HL-60 (cell line): Measurements from ENCODE around the gene NFIX.

Experiments used
- CTCF ChIP-seq: IDR thresholded peaks from one replicate; pipeline ENCODE4 v1.5.1; 2011; ENCODE audit warnings: low read length, control low read depth, inconsistent platforms; ENCODE audit not compliant: insufficient read depth
- REST ChIP-seq: IDR thresholded peaks from 2 replicates; pipeline ENCODE4 v1.6.1; 2012; ENCODE audit warnings: low read depth; ENCODE audit not compliant: insufficient replicate concordance
- SPI1 ChIP-seq: IDR thresholded peaks from 2 replicates; pipeline ENCODE4 v1.6.1; 2012; ENCODE audit warnings: low read depth, mild to moderate bottlenecking, borderline replicate concordance

- TF ChIP-seq CTCF, result no peak
- TF ChIP-seq SPI1, result no peak
- no peak for TF ChIP-seq REST
Observed at GRCh38 chr19:13063461-13064091, 68.3 kb downstream of the NFIX start.
